Fibroblast of peridontal ligament (primary cell): ENCODE measurements around the gene MAST3.

Source experiments
- DNase-seq: peaks from one replicate; pipeline ENCODE4 v3.0.0-alpha.2; 2010; ENCODE audit errors: extremely low read depth

Gene MAST3

DNA sequence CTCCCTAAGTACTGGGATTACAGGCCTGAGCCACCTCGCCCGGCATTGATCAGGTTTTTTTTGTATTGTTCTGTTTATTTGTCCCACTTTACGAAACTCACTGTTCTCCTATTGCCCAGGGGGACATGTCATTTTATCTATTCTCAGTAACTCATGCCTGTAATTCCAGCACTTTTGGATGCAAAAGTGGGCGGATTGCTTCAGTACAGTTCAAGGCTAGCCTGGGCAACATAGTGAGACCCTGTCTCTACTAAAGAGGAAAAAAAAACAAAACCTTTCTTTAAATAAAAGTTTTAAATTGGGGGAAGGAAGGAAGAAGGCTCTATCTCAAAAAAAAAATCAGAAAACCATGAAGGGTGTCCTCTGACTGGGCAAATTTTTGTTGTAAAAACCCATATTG, 92.7 kb downstream of the MAST3 start:
- no peak for DNase-seq

DNA sequence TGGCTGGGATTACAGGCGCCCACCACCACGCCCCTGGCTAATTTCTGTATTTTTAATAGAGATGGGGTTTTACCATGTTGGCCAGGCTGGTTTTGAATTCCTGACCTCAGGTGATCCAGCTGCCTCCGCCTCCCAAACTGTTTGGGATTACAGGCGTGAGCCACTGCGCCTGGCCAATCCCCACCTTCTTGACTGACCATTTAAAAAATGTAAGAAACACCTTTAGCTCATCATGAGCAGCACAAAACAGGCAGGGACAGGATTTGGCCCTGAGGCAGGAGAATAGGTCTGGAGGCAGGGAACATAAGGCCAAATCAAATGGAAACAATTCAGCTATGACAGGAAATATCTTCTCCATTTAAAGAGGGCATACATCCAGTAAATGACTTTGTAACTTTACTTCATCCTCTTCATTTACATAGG, 94.1 kb downstream of the MAST3 start:
- no peak for DNase-seq

DNA sequence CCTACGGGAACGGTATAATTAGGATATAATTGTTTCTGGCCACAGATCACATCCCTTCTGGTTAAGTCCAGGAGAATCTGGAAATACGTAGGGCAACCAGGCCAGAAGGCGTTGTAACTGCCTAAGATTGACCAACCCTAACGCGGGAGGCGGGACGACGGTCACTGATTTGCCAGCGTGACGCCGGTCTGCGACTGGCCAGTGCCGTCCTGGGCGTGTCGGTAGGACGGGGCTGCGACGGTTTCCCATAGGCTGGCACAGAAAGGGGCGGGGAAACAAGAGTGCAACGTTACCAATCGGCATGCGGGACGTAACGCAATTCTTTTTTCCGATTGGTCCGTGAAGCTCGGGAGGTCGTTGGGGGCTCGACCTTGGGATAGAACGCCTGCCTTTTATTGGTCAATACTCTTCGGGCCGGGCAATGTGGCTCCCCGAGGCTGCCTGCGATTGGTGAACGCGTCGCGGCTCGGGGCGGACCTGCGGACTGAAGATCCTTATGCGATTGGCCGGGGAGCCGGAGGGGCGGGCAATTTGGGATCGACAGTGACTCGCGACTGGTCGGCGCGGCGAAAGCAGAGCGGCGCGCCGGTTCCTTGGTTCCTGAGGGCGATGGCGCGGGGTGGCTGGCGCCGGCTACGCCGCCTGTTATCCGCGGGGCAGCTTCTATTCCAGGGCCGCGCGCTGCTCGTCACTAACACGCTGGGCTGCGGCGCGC, 95.3 kb downstream of the MAST3 start, which contains the start of gene MPV17L2:
MPV17L2 (plus strand) TSS at position 546 of the 715 bp plus-strand sequence; CDS start at position 610, 64 bp downstream.
- DNase-seq = peak; percentile 100

DNA sequence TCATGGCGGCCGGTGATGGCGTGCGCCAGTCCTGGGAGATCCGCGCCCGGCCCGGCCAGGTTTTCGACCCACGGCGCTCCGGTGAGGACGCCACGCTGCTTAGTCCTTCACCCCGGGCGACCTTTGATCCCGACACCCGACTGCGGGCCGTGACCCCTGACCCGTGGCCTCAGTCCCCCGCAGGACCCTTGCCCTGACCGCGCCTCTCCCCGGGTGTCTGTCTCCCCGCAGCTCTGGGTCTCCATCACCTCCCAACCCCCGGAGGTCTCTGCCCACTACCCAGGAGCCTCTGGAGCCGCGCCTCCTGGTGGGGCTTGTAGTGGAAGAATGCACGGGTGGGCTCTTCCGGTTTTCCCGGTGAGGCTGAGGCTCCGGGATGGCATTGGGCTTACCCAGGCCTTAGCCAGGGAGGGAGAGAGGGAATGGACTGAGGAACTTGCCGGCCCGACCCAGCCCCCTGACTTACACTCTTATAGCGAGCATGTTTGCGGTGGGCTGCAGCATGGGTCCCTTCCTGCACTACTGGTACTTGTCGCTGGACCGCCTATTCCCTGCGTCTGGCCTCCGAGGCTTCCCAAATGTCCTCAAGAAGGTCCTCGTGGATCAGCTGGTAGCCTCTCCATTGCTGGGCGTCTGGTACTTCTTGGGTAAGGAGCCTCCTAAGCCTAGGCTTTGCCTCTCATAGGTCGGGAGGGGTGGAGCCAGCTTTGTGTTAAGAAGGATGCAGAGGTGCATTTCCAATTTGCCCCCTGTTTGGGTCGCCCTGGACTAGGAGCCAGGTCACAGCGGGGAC, 96.0 kb downstream of the MAST3 start:
- DNase-seq = no peak

DNA sequence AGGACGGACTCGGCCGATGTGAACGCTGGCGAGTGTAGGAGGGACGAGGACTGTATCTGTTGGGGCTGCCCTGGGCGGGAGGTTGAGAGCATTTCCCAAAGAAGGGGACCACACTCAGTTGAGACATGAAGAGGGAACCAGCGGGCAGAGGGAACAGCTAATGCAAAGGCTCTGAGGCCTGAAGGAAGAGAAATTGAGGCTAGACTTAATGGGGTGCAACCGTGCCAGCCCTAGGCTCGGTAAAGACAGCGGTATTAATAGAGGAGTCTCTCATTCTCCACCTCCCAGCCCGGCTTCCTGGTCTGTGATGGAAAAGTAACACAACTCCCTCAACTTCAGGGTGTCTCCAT, 96.6 kb downstream of the MAST3 start:
- DNase-seq = no peak

DNA sequence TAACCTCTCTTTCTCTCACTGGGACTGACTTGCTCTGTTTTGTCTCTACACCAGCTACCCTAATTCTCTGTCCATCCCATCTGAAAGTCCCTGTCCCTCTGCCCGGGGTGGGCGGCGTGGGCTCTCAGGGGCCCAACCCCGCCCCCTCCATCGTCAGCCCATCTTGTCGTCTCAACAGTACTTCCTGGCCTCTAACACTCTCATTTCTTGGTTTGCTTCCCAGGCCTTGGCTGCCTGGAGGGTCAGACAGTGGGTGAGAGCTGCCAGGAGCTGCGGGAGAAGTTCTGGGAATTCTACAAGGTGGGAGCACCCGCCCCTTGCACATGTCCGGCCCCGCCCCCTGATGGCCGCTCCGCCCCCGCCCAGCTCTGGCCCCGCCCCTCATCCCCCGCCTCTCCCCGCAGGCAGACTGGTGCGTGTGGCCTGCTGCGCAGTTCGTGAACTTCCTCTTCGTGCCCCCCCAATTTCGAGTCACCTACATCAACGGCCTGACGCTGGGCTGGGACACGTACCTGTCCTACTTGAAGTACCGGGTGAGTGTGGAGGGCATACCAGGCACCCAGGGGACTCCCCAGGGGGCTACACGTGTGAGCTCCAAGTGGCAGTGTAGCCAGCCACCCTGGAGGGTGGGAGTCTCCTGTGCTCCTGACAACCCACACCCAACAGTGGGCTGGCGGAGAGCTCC, 97.1 kb downstream of the MAST3 start:
- peak; percentile 10 for DNase-seq

DNA sequence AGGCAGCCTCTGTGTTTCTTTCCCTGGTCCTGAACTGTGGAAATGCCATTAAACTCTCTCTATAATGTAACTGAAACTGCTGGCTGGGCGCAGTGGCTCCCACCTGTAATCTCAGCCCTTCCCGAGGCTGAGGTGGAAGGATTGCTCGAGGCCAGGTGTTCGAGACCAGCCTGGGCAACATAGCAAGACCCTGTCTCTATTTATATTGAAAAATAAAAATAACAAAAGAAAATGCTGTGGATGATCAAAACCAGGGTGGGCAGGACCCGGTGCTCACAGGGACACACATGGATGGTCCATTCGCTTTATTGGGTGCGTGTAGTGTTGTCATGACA, 98.9 kb downstream of the MAST3 start:
- no peak for DNase-seq

DNA sequence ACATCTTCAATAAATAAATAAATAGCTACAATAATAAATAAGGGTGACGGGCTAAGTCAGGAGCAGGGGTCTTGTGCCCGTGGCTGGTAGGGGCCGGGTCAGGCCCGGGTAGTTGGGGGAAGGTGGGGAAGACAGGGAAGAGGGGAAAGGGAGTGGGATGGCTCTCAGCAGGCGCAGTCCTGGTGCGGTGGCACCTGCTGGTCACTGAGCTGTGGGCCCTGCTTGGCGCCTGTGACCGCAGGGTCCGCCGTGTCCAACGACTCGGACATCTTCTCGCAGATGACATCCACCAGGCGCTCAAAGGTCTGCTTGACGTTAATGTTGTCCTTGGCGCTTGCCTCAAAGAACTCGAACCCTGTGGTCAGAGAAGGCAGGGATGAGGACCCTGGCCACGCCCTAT, 99.7 kb downstream of the MAST3 start:
- DNase-seq = no peak

DNA sequence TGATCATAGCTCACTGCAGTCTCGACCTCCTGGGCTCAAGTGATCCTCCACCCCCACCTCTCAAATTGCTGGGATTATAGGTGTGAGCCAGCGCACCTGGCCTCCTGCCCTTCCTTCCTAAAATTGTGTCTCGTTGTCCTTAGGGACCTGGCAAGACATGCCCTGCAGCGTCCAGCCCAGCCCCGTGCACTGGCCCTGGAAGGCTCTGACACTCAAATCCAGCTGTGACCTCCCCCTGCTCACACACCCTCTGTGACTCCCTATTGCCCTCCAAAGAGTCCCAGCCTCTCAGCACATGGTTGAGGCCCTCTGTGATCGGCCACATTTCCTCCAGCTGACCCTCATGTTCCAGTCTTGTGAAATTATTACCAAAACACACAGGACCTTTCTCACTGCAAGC, 100.4 kb downstream of the MAST3 start:
- DNase-seq = no peak

DNA sequence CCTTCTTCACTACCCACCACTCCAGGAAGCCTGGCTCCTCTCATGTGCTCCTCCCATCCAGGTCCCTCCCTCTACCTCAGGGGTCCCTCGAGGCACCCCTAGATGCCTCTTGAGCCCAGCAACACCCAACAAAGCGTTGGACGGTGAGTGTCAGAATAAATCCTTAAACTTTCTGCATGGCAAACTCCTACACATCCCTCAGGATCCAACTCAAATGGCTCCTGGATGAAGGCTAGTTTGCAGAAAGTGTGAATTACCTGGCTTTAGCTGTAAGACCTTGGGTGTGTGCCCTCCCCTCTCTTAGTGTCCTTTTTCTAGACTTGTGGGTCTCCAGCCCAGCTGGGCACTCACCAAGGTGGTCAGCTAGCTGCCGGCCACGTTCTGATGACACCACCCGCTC, 100.8 kb downstream of the MAST3 start:
- no peak for DNase-seq
